ENCODE data around the gene SLC39A11.

The SLC39A11 gene

DNA sequence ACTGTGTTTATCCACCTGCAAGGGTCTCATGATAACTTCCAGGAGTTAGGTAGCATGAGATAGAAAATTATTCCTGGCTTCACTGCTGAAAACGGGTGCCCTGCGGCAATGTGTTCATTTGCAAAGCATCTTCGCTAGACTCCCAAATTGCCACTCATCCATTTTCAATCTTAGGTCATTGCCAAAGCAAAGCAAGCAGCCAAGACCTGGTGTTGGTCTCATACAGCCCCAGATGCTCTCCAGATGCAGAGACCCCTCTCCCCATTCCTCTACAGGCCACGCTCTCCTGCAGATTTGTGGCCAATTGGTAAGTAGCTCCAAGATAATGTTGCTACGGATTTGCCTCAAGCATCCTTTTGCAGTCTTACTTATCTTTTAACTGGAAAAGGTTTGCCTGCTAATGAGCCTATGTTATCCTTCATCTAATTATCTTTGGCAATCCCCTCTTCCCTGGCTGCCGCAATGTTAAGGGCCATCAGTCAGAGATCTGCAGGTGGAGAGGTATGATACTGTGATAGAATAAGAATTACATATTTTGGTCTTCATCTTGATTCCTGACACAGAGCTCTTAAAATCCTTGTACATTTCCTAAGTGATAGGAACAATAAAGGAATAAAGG lies 222.0 kb downstream of the SLC39A11 start:
- no peak for DNase-seq (ENCODE audit: low spot score)

DNA sequence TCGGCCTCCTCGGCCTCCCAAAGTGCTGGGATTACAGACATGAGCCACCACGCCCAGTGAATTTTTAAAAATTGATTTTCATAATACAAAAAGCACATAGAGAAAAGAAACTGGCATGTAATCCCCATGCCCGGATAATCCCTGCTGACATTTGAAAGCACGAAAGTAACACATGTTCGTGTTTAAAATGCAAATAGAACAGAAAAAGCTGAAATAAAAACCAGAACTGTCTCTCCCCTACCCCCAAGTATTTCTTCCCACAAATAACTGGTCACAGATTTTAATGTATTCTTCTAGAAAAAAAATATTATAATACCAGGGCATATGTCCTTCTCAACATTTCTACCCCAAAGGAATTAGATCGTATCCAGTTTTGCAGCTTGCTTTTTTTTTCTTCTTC lies 222.9 kb downstream of the SLC39A11 start:
- no peak for DNase-seq (ENCODE audit: low spot score)

DNA sequence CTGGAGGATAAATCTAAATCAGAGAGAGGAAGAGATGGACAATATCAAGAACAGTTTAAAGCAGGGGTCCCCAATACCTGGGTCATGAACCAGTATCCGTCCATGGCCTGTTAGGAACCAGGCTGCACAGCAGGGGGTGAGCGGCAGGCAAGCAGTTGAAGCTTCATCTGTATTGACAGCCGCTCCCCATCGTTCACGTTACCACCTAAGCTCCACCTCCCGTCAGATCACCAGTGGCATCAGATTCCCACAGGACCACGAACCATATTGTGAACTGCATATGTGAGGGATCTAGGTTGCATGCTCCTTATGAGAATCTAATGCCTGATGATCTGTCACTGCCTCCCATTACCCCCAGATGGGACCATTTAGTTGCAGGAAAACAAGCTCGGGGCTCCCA lies 226.5 kb downstream of the SLC39A11 start:
- DNase-seq (ENCODE audit: low spot score), result no peak

DNA sequence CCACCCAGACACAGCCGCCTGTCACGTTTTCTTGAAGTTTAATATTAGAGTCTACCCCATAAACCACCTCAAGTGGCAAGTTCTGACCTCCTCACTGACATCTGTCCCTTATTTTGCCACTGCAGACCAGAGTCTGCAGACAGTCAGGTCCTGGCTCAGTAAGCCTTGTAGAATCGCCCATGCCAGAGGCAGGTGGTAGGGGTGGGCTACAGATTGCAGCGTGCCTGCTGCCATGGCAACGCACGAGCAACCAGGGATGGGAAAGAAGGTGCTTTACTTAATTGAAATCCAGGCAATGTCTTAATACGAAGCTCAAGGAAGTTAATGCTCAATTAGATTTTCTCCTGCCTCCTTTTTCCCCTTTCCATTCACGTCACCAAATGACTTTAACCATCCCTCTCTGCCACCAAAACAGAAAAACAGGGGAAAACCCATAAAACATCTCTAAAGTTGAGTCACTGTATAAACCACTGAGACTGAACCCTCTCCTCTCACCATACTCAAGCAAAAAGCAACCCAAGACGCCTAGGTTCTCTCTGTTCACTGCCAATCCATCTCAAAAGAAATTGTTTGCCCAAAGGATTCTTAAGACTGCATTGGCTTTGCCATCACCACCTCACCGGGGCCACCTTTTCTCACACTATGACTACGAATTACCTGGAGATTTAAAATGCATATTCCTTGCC lies 228.8 kb downstream of the SLC39A11 start:
- DNase-seq (ENCODE audit: low spot score), result no peak

DNA sequence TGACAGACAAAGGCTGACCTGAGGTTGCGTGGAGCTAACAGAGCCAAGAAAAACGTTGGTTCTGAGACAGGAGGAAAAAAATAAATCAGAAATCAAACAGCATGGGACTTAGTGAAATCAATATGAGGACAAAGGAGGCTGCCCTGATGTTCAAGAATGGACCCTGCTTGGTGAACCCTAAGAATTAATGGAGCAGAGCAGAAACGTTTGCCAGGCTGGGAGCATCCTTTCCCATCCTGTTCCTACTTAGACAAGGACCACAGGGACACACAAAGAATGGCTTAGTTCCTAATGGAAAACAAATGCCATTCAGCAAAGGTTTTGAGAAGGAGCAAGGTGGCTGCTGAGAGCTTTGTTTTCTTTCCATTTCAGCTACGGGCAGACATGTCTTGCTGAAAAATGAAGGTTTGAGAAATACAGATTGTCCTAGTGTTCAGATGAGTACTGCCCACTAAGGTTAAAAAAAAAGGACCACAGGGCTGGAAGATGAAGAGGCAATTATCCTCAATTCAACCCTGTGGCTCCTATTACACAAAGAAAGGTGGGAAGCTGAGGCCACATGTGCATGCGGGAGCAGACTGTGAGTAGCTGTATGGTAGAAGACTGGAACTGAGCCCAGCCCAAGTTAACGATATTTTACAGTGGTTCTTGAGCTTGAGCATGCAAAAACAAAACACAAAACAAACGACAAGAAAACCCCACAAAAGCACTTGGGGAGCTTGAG lies 230.1 kb downstream of the SLC39A11 start:
- DNase-seq (ENCODE audit: low spot score), result no peak

DNA sequence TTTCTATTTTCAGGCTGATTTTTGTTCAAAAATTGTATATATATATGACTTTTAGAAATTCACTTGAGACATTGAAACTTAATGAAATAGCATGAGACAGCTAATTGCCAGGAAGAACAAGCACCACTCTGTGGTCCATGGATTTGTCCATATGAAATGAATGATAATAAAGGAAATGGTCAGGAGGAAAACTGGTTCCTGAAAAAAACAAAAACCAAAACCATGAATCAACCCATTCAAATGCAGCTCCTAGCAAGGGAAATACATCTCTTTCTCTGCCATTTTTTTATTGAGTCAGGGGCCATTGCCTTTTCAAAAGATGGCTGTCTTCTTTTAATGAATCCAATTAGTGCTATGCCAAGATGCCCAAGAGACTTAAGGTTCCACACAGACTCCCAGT lies 230.7 kb downstream of the SLC39A11 start:
- DNase-seq (ENCODE audit: low spot score), result no peak

DNA sequence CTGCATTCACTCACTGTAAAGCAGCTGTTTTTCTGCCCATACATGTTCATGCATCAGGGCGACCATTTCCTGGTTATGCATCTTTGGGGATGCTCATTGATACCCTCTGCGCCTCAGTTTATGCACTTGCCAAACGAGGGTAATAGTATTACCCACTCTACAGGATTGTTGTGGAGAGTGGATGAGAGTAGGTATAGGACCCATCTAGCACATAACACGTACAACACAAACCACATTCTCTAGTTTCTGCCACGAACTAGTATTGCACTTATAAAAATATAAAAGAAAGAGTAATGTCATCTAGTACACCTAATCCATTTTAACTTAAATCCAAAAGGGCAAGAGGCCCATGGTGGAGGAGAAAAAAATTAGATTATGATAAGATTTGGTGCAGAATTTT lies 231.7 kb downstream of the SLC39A11 start:
- DNase-seq (ENCODE audit: low spot score), result no peak

DNA sequence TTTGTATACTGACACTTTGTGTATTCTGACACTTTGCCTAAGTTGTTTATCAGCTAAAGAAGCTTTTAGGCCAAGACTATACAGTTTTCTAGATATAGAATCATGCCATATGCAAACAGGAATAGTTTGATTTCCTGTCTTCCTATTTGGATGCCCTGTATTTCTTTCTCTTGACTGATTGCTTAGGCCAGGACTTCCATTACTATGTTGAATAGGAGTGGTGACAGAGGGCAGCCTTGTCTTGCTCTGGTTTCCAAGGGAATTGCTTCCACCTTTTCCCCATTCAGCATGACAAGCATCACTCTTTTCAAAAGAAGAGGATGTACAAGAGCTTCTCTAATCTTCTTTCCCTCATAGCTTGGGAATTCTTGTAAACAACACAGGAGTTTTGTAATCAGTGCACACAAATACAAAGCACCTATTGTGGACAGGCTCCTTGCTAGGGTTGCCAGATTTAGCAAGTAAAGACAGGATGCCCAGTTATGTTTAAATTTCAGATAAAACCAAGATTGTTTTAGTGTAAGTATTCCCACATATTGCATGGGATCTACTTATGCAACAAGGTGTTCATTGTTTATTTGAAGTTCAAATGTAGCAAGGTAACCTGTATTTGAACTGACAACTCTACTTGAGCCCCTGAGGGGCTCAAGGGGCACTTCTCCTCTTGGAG lies 233.5 kb downstream of the SLC39A11 start:
- peak; percentile 16 for DNase-seq (ENCODE audit: low spot score)

DNA sequence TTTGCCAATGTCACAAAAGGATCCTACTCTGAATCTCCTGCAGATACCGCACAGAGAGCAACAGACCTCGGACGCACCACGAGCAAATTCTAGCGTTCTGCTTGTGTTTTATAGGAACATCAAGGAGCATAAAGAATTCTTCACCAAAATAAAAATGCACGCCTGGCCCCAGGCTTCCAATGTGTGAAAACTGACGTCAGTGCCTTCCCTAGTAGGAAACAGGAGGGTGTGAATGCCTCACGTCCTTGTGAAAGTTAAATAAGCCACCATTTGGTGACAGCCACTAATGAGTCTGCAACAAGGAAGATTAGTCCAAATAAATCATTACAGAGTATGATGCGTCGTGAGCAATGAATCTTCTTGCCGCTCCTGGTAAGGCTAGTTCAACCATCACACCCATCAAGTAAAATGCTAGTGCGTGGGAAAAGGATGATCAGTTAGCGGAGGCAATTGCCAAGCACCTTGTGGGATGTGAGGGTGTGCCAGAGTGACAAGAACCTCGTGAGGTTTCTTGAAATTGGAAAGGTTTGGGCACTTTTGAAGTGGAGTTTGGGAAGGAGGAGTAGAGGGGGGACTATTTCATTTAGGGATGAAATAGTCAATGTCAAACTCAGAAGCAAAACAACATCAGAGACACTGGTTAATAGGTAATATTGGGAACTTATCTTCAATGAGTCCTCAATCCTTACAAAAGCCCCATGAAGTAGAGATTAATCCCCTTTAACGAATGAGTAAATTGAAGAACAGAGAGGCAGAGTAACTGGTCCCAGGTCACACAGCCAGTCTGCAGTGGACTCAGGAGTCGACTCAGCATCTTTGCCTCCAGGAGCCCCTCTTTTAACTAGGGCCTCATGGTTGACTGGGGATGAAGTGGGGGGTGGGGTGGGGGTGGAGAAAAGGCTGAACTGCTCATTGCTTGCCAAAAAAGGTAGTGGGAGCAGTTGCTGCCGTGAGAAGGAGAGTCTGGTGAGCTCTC lies 238.8 kb downstream of the SLC39A11 start:
- no peak for DNase-seq (ENCODE audit: low spot score)

DNA sequence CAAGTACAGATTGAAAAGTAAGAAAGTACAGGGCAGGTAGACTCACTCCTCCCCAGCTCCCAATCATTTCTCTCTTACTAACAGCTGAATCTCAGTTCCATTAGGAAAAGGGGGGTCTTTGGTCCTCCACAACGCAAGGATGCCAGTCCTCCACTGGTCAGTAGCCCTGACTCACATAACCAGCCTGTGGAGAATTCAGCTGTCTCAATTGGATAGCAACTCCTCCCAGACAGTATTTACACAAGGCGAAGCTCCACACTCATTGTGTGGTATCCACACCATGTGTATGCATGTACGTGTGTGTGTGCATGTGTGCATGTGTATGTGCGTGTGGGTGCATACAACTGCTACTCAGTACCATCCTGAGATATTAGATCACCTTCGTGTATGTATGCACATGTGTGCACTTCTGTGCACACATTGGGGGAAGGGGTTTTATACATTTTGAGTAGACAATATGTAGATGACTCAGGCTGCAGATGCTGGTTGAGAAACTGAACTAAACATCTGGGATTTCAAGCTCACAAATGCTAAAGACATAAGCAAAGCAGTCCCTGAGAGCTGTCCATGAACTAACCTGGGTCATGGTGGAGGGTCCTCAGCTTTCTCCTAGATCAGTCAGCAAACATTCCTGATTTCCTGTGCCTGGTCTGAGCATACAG lies 240.1 kb downstream of the SLC39A11 start:
- DNase-seq (ENCODE audit: low spot score), result no peak

DNA sequence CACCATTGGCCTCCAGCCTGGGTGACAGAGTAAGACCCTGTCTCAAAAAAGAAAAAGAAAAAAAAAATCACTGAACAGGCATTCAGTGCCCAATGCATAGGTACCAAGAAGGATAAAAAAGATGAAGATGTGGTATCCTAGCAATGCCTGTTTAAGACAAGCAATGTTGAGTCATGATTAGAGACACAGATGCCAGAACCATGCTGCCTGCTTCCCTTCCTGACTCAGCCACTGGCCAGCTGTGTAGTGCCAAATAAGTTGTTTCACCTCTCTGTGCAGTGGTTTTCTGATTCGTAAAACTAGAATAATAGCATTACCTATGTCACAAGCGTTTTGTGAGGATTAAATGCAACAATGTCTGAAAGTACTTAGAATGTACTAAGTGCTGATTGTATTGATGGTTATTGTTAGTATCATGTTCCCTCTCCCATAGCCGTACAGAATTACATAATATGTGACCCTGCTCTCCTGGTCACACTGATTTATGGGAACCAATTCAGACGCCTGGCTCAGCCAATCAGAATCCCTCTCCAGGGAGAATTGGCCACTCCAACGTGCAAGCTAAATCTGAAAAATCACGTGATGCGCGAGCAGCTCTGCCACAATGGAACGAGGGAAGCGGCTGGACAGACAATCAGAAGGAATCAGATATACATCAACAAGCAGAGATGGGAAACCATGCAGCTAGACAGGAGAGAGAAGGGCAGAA lies 241.9 kb downstream of the SLC39A11 start:
- DNase-seq (ENCODE audit: low spot score), result no peak

DNA sequence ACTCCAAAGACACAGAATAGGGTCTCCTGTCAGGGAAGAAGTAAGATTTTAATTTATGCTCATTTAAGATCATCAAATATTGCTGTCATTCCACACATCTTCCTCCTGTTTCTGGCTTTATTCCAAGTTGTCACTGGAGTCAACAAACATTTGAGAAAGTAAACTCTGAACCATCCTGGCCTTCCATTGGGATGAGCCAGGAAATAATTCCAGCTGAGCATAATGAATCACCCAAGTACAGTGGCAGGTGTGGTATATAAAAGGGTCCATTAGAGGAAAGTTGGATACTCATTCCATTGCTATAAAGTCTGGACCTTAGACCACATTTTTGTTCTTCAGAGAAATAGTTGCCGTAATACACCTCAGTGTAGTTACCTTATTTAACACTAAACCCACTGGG lies 246.1 kb downstream of the SLC39A11 start:
- DNase-seq (ENCODE audit: low spot score), result no peak

DNA sequence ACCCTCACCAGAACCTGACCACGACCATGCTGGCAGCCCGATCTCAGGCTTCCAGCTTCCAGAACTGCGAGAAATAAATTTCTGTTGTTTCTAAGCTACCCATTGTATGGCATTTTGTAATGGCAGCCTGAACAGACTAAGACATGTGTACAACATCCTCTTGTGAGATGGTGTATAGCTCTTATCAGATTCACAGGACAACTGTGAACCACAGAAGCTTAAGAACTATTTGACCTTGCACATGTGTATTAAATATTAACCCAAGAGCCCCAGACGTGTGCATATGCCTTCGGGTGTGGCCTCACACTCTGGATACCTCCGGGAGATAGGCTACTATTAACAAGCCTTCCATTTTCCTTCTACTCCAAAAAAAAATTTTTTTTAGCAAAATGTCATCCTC lies 248.9 kb downstream of the SLC39A11 start:
- no peak for DNase-seq (ENCODE audit: low spot score)

DNA sequence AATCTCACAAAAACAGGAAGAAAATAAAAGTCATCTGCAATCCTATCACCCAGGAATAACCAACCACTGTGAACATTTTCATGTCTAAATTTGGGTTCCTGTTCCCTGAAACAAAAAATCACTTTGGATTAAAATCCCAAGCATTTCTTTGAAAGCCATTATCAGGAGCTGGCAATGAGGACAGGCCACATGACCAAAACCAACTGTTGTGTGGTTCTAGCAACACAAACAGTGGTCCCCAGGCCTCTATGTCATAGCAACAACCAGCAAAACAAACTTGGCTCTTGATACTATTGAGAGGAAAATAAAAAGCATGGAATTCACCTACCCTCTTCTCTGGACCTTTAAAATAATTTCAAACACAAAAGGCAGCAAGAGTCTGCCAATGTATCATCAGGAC lies 252.5 kb downstream of the SLC39A11 start:
- no peak for DNase-seq (ENCODE audit: low spot score)

DNA sequence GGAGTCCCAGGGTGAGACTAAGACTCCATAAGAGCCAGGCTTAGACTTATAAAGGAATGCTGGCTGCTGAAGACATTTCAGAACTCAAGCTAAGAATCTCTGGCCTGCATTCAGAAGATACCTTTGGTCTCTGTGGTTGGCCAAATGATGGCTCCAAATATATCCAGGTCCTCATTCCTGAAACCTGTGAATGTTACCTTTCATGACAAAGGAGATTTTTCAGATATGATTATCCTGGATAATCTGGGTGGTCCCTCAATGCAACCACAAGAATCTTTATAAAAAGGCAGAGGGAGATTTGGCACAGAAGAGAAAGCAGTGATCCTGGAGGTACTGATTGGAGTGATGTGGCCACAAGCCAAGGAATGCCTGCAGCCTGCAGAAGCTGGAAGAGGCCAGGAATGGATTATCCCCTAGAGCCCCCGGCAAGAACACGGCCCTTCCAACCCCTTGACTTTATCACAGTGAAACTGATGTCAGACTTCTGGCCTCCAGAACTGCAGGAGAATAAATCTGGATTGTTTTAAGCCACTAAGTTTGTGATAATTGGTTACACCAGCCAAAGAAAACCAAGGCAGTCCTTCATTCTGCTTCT lies 253.3 kb downstream of the SLC39A11 start:
- DNase-seq (ENCODE audit: low spot score), result no peak

DNA sequence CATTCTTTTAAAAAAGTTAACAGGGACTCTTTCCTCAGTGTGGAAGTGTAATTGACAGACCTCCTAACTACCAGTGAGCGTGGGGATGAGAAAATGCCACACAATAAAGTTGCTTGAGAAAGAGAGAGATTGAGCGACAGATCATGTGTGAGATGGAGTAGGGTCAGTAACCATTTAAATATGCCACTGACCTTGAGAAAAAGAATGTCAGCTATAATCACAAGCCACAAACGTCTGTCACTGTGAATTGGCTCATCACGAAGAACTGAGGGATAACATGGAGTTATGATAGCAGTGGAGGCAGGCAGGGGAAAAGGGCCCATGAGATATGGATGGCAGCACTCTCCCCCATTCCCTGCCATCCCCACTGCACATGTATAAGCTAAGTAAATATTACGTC lies 253.9 kb downstream of the SLC39A11 start:
- no peak for DNase-seq (ENCODE audit: low spot score)

DNA sequence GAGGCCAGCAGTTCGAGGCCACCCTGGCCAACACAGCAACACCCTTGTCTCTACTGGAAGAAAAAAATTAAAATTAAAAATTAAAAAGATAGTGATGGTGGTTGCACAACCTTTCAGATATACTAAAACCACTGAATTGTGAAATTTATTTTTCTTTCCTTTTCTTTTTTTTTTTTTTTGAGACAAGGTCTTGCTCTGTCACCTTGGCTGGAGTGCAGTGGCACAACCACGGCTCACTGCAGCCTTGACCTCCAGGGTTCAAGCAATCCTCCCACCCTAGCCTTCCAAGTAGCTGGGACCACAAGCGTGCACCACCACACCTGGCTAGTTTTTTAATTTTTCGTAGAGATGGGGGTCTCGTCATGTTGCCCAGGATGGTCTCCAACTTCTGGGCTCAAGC lies 254.4 kb downstream of the SLC39A11 start:
- DNase-seq (ENCODE audit: low spot score), result no peak

DNA sequence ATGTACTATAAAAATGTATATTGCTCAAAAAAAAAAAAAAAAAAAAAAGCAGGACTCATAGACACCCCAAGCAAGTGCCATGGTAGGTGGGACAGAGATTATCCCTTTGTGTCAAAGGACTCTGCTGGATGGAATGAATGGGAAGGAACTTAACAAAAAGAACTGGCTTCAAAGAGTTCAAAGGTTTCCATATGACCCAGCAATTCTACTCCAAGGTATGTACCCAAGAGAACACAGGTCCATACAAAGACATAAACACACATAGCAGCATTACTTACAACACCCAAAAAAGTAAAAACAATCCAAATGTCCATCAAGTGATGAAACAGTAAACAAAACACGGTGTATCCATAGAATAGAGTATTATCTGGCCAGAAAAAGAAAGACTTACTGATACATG lies 255.2 kb downstream of the SLC39A11 start:
- DNase-seq (ENCODE audit: low spot score), result no peak

DNA sequence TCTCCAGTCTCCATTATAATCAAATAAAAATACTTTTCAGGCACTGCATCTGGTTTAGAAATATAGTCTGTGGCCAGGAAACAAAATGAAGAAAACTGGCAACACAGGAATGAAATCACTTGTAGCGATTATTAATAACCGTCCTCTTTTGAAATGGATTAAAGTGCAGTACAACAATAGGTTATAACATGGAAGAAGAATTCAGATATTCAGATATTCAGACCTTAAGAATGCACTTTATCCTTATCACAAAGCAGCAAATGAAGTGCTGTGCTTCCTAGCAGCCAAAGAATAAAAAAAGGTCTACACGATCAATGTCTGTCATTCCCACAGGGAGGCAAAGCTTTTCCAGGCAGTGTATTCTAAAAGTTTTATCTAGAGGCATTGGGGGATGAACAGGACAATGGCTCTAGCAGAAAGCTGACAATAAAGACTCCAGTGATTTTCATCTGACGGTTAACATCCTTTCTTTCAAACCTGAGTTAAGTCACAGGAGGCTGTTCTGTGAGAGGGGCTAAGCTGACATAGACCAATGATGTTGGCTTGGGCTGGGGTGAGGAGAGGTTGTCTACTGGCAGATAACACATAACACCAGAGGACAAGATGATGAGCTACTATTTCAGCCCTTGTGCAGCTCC lies 259.2 kb downstream of the SLC39A11 start:
- no peak for DNase-seq (ENCODE audit: low spot score)

DNA sequence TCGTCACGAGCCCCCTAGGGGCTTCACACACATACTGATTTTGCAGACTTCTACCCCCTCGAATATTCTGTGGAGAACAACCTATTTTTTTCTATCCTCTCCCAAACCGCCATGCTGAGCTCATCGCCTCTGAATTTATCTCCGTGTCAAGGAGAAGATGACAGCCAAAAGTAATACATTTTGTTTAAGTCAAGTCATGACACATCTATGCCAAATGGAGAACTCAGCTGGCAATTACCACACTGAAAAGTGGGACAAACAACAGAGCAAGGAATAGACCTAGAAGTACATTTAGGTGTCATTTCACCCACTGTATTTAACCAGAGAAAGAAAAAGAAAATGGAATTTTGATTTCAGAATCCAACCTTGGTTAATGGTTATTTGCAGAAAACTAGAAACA lies 260.2 kb downstream of the SLC39A11 start:
- no peak for DNase-seq (ENCODE audit: low spot score)
